Measurements from ENCODE around the gene LMO7. TPM values are rescaled to one million over a fixed set of nuclear protein-coding genes. Genes with fewer than 3 reads are reported as not detected.

LMO7 gene
- 156 TPM for total RNA-seq

DNA sequence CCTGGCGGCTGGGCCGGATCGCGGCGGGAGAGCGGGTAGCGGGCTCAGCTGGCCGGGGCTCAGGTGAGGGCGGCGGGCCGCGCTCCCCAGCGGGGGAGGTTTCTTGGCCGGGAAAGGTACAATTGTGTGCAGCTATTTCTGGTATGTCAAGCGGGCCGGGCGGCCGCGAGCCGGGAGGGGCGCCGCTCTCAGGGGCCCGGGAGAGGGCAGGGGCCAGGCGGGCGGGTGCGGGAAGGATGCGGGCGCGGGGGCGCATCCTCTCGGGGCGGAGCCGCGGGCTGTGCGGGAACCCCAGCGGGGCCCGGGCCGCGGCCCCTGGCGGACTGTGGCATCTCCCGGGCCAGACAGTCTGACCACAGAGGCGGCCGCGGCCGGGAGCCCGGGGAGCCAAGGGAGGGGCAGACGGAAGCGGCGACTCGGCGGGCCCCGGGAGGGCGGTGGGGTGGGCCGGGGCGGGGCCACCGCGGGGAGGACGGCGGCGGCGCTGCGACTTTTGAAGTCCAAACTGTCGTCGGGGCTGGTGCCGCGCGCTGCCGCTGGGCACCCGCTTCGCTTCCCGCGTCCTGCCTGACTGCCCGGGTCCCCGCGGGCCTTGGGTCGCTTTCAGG is at the start of gene LMO7:
Gene LMO7 (plus strand): TSS at position 503 of the 608 bp plus-strand sequence. CDS start 328 bp downstream, outside the sequence.
- ATAC-seq = peak; percentile 62

DNA sequence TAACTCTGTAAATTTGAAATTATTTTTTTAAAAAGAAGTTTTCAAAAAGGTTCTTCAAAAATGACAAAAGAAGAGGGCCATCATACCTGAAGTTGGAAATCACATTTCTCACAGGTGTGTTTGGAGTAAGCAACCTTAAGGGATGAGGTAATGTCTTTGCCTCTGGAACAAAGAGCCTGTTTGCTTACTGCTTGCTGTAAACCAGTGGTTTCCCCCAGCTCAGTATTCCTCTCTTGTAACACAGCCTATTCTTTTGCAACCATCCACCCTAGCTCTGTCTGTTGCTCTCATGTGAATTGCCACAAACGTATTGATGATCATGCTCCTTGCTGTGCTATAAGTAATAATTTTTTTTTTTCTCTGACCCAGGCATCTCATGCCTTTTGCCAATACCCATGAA is 48.5 kb upstream of the LMO7 start:
- no peak for ATAC-seq

GRCh38 chr13:75596657-75597182 is 39.4 kb upstream of the LMO7 start:
- no peak for ATAC-seq

DNA sequence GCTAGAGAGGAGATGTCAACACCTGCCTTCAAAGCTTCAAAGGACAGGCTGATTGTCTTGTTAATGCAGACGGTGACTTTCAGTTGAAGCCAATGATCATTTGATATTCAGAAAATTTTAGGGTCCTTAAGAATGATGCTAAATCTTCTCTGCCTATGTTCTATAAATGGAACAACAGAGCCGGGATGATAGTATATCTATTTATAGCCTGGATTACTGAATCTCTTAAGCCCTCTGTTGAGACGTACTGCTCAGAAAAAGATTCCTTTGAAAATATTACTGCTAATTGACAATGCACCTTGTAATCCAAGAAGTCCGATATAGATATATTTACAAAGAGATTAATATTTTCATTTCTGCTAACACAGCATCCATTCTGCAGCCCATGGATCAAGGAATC is 35.8 kb upstream of the LMO7 start:
- no peak for ATAC-seq

DNA sequence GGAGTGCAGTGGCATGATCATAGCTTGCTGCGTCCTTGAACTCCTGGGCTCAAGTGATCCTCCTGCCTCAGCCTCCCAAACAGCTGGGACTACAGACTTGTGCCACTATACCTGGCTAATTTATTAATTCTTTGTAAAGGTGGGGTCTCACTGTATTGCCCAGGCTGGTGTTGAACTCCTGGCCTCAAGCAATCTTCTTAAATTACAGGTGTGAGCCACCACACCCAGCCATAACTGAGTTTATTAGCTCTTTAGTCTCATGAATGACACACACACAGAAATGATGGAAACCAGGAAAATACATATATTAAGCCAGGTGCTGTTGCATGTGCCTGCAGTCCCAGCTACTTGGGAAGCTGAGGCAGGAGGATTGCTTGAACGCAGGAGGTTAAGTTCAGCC is 33.1 kb upstream of the LMO7 start:
- ATAC-seq = no peak

DNA sequence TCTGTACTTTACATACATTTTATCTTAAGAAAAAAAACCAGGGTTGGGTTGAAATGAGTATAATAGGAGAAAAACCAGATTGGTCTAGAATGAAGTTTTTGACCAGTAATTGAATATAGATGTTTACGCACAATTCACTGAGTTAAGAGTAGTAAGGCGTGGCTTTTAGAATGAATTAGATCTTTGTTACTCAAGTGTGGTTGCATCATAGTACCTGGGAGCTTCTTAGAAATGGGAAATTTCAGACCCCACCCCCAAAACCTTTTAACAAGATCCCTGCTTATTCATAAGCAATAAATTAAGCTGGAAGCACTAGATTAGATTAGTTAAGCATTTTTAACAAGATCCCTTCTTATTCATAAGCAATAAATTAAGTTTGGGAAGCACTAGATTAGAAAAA is 28.7 kb upstream of the LMO7 start:
- ATAC-seq = no peak

- ATAC-seq = no peak
Measured at GRCh38 chr13:75610466-75610865, 25.7 kb upstream of the LMO7 start.

GRCh38 chr13:75612354-75612753 is 23.8 kb upstream of the LMO7 start:
- no peak for ATAC-seq

- no peak for ATAC-seq
Measured at GRCh38 chr13:75617230-75617629, 18.9 kb upstream of the LMO7 start.

GRCh38 chr13:75618308-75618707 is 17.8 kb upstream of the LMO7 start:
- no peak for ATAC-seq

GRCh38 chr13:75620020-75620419 is 16.1 kb upstream of the LMO7 start:
- no peak for ATAC-seq

GRCh38 chr13:75621147-75621546 is 15.0 kb upstream of the LMO7 start:
- ATAC-seq = no peak

GRCh38 chr13:75628801-75629200 is 7.3 kb upstream of the LMO7 start:
- no peak for ATAC-seq

GRCh38 chr13:75633285-75633684 is 2.8 kb upstream of the LMO7 start:
- no peak for ATAC-seq

DNA sequence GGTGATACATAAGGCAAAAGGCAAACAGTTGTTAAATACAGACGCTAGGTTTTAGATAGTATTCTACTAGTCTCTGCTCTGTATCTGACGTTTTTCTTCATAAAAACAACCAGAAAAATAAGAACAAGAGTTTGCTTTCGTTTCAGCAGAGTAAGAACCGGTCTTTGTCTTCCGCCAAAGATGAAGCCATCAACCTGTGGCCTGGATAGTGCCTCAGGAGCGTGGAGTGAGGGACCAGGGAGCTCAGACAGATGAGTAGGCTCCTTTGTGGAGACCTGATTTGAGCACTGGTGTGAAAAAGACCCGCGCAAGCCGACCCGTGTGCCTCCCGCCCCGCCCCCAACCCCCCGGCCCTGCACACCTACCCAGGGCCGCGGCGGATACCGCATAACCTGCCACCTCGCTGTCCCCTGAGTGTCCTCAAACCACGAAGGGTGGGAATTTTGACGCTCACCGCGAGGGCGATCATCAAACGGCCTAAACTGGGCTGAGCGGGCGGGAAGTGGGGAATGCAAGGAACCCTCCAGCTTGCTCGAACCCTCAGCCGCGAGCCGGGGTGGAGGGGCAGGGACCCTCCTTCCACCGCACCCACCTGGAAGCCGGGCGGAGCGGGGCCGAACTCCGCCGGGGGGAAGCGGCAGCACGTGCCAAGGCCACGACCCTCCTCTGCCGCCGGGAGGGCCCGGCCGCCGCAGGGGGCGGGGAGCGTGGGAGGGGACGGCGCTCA is 866 bp upstream of the LMO7 start:
- ATAC-seq = peak; percentile 16

GRCh38 chr13:75636436-75637180 is 478 bp downstream of the LMO7 start:
- peak; percentile 61 for ATAC-seq

- ATAC-seq = no peak
Measured at GRCh38 chr13:75637181-75637750, 1.1 kb downstream of the LMO7 start.

- ATAC-seq = no peak
Measured at GRCh38 chr13:75639454-75639853, 3.3 kb downstream of the LMO7 start.

DNA sequence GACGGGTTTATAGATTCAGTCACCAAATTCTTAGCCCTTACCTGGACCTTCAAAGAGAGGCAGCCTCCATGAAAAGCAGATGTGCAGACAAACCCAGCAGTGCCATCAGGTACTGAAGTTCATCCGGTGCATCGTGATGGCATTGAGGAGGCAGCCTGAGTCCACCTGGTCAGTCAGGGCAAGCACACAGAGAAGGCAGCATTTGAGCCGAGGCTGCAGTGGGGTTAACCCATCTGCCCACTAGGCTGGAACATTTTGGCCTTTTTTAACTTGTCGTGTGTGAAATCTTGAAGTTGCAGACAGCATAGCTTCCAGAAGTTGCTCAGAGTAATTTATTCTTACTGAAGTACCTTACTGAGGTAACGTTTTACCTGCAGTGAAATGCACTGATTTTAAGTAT is 4.9 kb downstream of the LMO7 start:
- ATAC-seq = no peak

DNA sequence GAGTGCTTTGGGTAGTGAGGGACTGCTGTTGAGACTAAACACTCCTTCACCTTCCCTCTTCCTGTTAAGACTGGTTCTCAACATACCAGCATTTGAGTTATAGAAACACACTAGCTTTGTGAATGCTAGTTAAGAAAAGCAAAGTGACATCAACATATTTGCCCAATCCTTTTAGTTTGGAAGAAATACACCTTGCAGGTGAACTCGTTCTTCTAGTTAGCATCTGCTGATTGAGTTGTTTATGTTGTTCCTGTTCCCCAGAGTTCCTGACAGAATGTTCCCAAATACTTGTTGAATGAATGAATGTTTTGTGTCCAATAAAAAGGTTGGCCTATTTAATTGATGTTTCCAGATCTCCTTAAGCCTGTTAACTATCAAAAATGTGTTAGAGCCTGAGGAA is 7.1 kb downstream of the LMO7 start:
- ATAC-seq = peak; percentile 30

DNA sequence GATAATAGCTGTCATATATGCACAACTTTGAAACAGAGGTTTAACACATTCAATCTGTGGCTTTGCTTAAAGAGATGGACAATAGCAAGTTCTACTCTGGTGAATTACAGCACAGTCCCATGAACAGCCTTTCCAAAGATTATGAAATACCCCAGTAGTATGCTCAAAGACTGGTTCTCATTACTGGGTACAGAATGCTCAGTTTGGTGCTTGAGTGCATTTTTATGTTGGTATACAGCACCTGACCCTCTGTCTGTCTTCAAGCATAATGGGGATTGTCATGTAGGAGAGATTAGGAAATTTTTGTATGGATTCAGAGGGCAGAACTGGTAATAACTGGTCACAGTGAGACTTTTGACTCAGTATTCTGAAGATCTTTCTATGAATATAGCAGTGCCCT is 7.6 kb downstream of the LMO7 start:
- no peak for ATAC-seq

GRCh38 chr13:75645141-75645540 is 9.0 kb downstream of the LMO7 start:
- no peak for ATAC-seq

- ATAC-seq = no peak
Measured at GRCh38 chr13:75647126-75647784, 11.1 kb downstream of the LMO7 start.

Measured in esophagus mucosa (tissue), 1 donor.